ENCODE data around the gene AZIN2. TPM values are rescaled to one million over a fixed set of nuclear protein-coding genes. Genes with fewer than 3 reads are reported as not detected.
"Not testable (repeated sequence)": the region's sequence is repeated elsewhere in the genome, so short reads cannot be mapped to it uniquely, and the experiment has no call there.

The AZIN2 gene
- total RNA-seq, 2 experiments from 2014 or later: 2.0 to 3.4 TPM

DNA sequence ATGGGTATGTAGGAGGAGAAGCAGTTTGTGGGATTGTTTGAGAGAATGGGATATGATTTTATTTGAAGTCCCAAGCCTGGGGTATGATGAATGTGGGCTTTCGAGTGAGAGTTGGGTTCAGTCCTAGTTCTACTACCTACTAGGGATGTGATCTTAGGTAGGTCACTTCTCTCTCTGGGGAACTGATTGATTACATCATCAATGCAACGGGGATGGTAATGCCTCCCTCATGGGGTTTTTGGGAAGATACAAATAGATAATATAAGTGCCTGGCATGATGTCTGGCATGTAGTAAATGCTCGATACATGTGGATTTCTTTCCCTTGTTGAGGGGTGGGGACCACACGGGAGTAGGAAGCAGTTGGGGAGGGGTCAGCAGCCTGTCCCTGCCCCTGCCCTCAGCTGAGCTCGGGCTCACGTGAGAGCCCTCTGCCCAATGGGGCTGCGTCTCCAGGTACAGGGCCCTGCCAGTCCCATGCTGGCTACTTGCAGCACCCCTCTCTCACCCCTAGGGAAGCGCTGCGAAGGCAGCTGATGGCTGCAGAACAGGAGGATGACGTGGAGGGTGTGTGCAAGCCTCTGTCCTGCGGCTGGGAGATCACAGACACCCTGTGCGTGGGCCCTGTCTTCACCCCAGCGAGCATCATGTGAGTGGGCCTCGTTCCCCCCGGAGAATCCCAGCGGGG lies 38.7 kb downstream of the AZIN2 start:
- ChIA-PET CTCF (interaction anchor here (1.1 kb wide), 1 partner anchor 599 kb away, joined by 5 read pairs; no protein-coding TSS in a partner anchor), POLR2A (no interaction called here)

DNA sequence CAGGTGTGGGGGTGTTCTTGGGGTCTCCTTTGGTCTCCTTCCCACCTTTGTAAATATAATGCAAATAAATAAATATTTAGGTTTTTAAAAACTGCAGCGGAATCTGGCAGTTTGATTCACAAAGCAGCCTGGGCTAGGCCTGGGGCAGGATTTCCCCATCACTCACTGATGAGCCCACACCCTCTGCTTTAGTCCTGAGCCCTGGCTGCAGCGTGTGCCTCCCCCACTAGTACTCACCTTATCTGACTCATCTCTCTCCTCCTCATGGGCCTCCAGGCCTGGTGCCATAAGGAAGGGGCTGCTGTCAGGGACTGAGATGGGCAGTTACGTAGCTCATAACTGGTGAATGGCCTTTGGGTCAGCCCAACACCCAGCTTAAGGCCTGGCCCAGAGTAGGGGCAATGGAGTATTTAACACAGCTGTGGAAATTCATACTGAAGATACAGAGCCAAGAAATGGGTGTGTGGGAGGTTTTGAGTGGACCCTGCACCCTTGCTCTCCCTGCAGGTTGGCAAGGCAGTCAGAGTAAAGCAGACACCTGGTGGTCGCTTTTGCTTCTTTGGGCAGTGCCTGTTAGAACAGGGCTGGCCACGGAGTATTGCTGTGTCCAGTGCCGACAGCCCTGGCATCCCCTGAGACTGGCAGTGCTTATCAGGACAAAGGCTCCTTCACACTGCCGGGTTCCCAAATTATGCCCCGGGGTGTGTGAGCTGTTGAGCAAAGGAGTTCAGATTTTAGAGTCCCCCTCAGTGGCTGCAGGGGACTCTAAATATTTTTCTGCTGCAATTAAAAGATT lies 39.7 kb downstream of the AZIN2 start:
- POLR2A ChIA-PET: no interaction called here
- CTCF ChIA-PET: no interaction called here

DNA sequence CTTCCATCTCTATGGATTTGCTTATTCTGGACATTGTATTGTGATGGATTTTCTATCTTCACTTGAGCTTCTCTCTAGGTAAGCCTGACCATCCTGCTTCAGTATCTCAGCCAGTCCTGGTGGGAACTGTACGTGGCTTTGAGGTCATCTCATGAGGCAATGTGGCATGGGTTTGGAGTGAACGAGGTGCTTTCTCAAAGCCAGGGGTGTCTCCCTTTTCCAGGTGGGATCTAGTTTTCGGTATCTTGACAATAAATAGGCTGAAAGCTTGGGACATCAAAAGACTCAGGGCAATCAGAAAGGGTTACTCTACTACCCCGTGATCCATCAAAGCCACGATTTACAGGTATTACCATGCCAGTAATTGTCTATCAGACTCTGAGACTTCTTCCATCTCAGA lies 40.8 kb downstream of the AZIN2 start:
- POLR2A ChIA-PET: no interaction called here
- CTCF ChIA-PET: no interaction called here

DNA sequence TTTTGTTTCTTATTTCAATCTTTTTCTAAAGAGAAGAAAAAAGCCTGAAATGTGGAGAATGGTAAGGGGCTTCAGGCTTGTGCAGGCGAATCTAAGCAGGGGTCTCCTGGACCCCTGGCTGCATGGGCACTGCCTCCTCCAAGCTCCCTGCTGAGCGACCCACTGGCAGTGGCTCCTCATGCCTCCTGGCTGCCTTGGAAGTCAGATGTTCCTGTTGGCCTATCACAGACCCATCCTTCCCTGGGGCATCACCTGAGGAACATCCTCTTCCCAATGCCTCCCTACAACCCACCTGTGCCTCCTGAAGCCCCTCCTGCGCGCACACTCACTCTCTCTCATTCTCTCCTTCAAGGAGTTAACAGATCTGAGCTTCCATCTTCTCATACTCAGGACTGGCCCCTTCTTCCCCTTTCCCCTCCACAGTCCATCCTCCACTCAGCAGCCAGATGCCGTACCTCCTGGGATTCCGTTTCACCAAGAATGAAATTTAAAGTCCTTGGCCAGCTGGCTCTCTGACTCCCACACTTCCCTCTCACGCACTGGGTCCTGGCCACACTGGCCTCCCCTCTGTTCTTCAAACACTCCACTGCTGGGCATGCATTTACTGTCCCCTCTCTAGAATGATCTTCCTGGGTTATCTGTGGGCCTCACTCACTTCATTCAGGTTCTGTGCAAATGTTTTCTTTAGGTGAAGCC lies 41.7 kb downstream of the AZIN2 start:
- CTCF ChIA-PET: no interaction called here
- POLR2A ChIA-PET: no interaction called here

DNA sequence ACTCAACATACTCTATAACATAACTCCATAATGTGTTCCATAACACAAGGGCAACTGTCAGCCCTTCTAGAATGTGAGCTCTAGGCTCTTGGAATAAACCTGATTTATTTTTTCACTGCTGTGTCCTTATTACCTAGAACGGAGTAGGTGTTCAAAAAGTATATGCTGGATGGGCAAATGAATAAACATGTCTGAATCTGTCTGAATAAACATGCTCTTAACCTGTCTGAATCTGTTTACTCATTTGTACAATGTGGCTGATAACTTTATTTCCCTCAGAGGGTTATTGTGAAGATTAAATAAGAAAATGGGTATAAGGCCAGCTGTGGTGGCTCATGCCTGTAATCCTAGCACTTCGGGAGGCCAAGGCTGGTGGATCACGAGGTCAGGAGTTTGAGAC lies 42.3 kb downstream of the AZIN2 start:
- ChIA-PET POLR2A (no interaction called here), CTCF (no interaction called here)

DNA sequence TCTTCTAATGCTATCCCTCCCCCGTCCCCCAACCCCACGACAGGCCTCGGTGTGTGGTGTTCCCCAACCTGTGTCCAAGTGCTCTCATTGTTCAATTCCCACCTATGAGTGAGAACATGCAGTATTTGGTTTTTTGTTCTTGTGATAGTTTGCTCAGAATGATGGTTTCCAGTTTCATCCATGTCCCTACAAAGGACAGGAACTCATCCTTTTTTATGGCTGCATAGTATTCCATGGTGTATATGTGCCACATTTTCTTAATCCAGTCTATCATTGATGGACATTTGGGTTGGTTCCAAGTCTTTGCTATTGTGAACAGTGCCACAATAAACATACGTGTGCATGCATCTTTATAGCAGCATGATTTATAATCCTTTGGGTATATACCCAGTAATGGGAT lies 43.7 kb downstream of the AZIN2 start:
- CTCF ChIA-PET: not testable (repeated sequence)
- POLR2A ChIA-PET: interaction anchor here (0.5 kb wide), 1 partner anchor 10 kb away, joined by 6 read pairs; no protein-coding TSS in a partner anchor

DNA sequence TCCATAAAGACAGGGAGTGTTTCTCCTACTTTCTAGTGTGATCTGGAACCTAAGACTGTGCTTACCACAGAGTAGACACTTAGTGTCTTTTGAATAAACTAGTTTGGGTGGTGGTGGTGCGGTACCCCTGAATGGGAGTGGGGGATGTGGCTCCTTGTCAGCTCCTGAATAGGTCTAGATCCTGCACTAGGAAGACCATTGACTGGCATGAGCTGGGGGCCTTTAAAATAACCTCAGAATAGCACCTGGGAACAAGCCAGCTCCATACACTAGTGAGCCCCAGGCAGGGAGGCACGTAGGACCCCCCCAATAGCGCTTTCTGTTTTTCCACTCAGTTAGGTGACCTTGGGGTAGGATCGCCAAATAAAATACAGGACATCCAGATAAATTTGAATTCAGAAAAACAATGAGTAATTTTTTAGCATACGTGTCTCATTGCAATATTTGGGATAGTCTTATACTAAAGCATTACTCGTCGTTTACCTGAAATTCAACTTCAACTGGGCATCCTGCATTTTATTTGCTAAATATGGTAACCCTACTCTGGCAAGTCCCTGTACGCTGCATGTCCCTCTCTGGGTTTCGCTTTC lies 45.6 kb downstream of the AZIN2 start:
- POLR2A ChIA-PET: interaction anchor here (0.8 to 1.3 kb wide), 5 partner anchors 27 to 131 kb away, joined by 3 to 8 read pairs (median 4); partner anchors contain the start of genes AZIN2 and TRIM62
- CTCF ChIA-PET: interaction anchor here (0.6 to 2.1 kb wide), 14 partner anchors 8 to 864 kb away, joined by 3 to 11 read pairs (median 4); partner anchors contain the start of genes RNF19B and TRIM62

DNA sequence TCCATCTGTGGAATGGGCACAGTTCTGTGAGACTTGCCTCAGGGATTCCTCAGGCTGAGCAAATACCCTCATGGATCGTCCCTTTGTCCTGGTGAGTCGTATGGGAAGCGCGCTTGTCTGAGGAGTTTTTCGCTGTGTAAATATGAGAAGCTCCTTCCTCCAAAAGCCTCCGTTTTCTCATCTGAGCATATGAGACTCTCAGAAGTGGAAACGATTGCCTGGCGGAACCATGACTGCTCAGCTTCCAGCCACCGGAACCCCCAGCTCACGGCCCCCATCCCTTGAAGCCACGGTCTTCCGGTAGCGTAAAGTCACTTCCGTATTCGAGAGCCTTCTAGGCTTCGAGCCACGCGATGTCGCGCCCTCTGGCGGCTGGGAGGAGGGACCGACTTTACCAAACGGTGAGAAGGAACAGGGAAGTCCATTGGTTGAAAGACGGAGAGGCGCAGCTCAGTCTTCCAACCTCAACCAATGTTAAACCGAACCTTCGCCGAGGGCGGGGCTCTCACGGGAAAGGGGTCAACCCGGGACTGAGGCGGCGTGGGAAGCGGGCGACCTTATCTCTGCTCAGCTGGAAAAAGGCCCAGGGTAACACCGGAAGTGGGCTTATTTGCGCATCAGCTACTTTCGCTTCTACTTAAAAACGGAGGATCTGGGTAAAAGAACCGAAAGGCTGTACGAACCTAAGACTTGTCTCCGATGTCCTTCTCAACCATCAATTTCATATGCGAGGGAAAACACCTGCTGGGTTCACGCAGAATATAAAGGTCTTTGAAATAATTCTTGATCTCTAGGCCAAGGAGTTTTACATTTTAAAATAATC lies 46.3 kb downstream of the AZIN2 start:
- CTCF ChIA-PET: interaction anchor here (0.6 to 2.1 kb wide), 15 partner anchors 9 to 865 kb away, joined by 3 to 11 read pairs (median 4); partner anchors contain the start of genes RNF19B and TRIM62
- POLR2A ChIA-PET: interaction anchor here (0.6 to 1.3 kb wide), 8 partner anchors 12 to 365 kb away, joined by 3 to 8 read pairs (median 4); partner anchors contain the start of genes AZIN2 and TRIM62

DNA sequence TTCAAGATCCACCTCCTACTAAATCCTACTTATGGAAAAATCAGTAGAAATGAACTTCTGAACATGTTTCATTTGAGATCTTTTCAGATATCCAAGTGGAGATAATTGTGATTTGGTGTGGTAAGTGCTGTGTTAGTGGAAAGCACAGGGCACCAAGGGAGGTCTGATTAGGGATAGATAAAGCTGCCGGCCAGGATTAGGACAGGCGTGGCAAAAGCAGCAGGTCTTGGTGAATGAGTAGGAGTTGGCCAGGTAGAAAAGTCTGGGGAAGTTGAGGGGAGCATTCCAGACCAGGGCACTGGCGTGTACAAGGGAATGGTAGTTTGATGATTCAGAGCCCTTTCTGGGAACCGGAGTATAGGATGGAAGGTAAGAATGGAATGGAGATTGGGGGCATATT lies 47.8 kb downstream of the AZIN2 start:
- POLR2A ChIA-PET: no interaction called here
- CTCF ChIA-PET: no interaction called here

DNA sequence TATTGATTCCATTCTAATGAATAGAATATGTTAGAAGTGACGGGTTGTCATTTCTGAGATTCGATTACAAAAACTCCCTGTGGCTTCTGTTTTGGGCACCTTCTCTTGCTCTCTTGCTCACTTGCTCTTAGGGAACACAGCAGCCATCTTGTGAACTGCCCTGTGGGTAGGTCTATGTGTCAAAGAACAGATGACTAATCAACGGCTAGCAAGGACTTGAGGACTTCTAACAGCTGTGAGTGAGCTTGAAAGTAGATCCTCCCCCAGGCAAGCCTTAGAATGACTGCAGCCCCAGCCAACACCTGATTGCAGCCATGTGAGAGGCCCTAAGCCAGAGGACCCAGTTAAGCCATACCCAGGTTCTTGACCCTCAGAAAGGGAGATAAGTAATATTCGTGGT lies 49.3 kb downstream of the AZIN2 start:
- ChIA-PET POLR2A (no interaction called here), CTCF (no interaction called here)

DNA sequence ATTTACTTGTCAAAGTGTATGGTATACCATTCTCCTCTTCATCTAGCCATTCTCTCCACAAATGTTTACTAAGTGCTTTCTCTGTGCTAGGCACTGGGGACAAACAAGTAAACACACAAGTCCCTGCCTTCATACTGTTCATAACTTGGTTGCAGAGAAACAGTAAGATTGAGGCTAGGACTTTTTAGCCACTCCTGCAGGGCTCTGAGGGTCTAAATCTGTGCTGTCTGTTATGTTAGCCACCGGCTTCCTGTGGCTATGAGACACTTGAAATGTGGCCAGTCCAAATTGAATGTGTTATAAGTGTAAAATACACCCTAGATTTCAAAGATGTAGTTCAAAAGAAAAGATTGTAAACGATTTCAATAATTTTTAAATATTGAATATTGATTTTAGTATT lies 50.2 kb downstream of the AZIN2 start:
- POLR2A ChIA-PET: no interaction called here
- CTCF ChIA-PET: no interaction called here

DNA sequence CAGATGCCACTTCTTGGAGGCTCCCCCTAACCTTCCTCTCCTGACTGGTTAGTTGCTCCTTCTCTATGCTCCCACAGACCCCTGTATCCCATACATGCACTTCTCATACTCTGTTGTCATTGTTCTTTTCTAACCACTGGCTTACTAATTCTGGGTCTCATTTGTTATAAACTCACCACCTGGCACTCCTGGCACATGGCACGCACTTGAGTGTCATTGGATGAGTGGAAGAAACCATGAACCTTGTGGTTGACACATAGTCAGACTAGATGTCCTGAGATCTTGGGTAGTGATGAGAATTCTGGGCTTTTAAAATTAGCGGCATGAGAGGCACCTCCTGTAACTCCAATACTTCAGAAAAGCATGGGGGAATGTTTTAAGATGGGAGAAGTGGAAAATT lies 51.6 kb downstream of the AZIN2 start:
- POLR2A ChIA-PET: no interaction called here
- CTCF ChIA-PET: no interaction called here

DNA sequence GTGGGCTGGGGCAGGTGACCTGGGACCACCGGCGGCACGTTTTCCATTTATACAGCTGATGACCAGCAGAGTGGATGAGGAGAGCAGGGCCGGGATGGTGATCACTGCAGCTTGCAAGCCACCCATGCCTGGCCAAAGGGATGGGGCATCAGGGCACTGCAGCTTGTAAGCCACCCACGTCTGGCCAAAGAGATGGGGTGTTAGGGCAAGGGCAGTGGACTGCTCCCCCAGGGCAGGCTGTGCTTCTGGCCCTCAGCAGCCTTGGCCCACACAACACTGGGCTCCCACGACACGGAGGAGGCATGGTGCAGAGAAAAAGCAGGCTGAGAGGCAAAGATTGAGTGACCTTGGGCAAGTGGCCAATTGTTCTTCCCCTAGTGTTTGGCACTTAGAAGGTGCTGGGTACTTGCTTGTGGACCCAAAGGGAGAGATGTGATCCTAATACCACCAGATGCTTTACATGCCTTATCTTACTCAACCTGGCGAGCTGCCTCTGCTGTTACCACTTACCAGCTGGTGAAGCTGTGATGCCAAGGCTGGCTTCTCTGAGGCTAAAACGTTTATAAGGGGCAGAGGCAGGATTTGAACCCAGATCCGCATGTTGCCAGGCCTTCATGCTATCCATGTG lies 52.6 kb downstream of the AZIN2 start:
- POLR2A ChIA-PET: interaction anchor here (0.6 kb wide), 1 partner anchor 119 kb away, joined by 4 read pairs; no protein-coding TSS in a partner anchor
- CTCF ChIA-PET: no interaction called here

DNA sequence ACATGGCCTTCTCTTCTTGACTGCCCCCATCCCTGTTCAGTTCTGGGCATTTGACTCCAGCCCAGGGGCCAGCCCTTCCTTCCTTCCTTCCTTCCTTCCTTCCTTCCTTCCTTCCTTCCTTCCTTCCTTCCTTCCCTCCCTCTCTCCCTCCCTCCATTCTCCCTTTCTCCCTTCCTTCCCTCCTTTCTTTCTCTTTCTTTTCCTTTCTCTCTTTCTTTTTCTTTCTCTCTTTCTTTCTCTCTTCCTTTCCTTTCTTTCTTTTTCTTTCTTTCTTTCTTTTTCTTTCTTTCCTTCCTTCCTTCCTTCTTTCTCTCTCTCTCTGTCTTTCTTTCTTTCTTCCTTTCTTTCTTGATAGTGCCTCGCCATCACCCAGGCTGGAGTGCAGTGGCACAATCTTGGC lies 55.1 kb downstream of the AZIN2 start:
- CTCF ChIA-PET: interaction anchor here (2.2 kb wide), 1 partner anchor 9 kb away, joined by 6 read pairs; no protein-coding TSS in a partner anchor

DNA sequence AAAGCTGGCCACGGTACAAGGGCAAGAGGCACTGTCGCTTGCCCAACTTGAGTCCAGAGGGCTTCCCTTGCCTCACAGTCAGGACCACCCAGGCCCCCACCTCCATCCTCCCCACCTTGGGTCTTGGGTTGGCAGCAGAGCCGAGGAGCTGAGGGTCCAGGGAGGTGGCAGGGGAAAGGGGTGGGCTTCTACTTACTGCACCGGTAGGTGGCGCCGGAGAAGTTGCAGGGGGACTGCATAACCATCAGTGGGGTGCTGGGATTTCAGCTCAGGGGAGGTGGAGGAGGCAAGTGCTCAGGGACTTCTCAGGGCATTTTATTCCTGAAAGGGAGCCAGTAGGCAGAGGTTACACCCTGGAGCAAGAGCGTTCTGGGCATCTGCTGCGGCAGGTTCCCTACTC lies 56.8 kb downstream of the AZIN2 start:
- ChIA-PET POLR2A (interaction anchor here (0.6 kb wide), 1 partner anchor 38 kb away, joined by 6 read pairs; no protein-coding TSS in a partner anchor), CTCF (interaction anchor here (0.6 to 2.2 kb wide), 3 partner anchors 11 to 477 kb away, joined by 3 to 6 read pairs (median 4); no protein-coding TSS in a partner anchor)

More for the DNA sequence above, 55.1 kb downstream of the AZIN2 start:
- POLR2A ChIA-PET: not testable (repeated sequence)

DNA sequence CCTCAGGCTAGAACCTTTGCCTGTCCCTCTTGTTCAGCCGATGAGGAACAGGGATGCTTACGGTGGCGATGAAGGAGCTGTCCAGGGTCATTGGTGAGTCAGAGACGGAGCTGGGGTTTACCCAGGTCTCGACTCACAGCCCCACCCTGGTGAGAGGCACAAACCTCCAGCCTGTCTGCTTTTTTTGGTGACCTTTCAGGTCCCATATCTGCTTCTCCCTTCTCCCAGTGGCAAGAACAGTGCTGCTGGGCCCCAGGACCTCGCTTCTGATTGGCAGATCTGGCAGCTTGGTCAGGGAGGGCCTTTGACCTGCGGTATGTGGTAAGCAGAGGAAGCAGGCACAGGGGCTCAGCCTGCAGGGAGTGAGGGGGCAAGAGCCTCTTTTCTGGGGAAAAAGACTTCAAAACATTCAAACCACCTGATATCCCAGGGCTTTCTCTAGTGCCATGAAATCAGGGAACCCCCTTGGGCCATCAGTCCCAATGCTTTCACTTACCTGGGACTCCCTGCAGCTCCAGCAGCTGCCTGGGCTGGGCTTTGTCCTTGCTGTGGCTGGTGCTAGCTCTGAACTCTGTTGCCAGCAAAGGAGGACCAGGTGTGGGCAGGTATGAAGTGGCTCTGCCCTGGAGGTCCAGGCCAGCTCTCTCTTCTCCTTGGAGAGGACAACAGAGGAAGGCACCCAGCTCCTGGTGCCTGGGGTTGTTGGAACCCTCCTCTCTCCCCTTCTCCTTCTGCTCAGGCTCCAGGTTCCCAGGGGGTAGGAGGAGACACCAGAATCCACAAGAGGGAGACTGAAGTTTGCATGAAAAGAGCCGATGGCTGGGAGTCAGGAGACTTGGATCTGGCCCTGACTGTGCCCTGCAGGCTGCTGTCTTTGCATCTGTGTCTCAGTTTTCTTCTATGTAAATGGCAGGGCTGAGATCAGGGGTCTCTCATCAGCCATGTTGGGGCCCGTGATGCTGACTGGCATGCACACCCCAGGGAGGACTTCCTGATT lies 59.5 kb downstream of the AZIN2 start:
- ChIA-PET POLR2A (no interaction called here), CTCF (interaction anchor here (1.1 kb wide), 1 partner anchor 13 kb away, joined by 3 read pairs; no protein-coding TSS in a partner anchor)

DNA sequence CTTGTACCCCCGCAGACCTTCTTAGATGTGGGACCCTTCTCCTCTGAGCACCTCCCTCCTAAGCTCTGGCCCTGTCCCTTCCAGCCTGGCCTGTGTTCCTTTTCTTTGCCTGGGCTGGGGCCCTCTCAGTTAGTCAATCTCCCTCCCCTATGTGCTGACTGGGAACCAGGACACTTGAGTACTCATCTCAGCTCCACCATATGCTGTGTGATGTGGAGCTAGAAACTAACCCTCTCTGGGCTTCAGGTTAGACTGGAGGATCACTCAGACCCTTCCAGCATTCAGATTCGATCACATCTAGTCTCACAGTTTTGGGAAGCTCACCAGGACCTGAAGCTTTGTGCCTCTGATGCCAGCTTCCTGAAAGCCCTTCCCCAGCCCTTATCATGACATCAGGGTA lies 60.3 kb downstream of the AZIN2 start:
- ChIA-PET CTCF (interaction anchor here (1.1 kb wide), 1 partner anchor 14 kb away, joined by 3 read pairs; no protein-coding TSS in a partner anchor), POLR2A (no interaction called here)

Measured in activated CD8-positive, alpha-beta memory T cell treated with anti-CD3 and anti-CD28 coated beads for 36 hours (primary cell).